ENCODE measurements around the gene IL25.

DNA sequence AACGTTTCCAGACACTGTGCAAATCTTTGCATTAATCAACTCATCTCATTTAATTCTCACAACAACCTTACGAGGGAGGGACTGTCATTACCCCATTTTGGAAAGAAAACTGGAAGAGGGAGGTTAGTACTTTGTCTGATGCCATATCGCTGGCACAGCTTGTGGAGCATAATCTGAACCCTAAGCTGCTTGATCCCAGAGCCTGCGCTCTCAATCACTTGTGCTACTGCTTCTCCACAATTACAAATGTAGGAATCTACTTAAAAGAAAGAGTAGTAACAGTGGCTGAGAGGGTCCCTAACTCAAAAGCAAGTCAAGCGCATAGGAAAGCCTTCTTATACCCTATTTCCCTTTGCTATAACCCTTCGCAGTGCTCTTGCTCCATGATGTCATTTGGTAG lies 10.8 kb upstream of the IL25 start:
- no peak for TF ChIP-seq POLR2AphosphoS5 (IDR thresholded peaks at IDR 0.05)
- TF ChIP-seq POLR2A (IDR thresholded peaks at IDR 0.05): no peak
- no peak for TF ChIP-seq EP300 (IDR thresholded peaks at IDR 0.05; ENCODE audit: low read depth)
